ENCODE results near the gene MAPKAP1.

Gene MAPKAP1

GRCh38 chr9:125426926-125427325, 280.1 kb downstream of the MAPKAP1 start:
- TF ChIP-seq MAX (IDR thresholded peaks at IDR 0.05; ENCODE audit: low read depth, low read length): no peak
- no peak for TF ChIP-seq CTCF (IDR thresholded peaks at IDR 0.05; ENCODE audit: low read depth, low read length)
- TF ChIP-seq POLR2A (IDR thresholded peaks at IDR 0.05; ENCODE audit: extremely low read depth, insufficient read length): no peak
- no peak for TF ChIP-seq MYC (IDR thresholded peaks at IDR 0.05; ENCODE audit: low read depth, low read length)
- H3K4me3 ChIP-seq (ENCODE audit: low read depth, low read length): no peak overlapping the region
- no peak for DNase-seq (ENCODE audit: low read depth)

GRCh38 chr9:125425901-125426515, 281.0 kb downstream of the MAPKAP1 start:
- no peak for DNase-seq (ENCODE audit: low read depth)
- H3K4me3 ChIP-seq (ENCODE audit: low read depth, low read length): no peak overlapping the region
- TF ChIP-seq POLR2A (IDR thresholded peaks at IDR 0.05; ENCODE audit: extremely low read depth, insufficient read length): no peak
- TF ChIP-seq MAX (IDR thresholded peaks at IDR 0.05; ENCODE audit: low read depth, low read length): no peak
- no peak for TF ChIP-seq CTCF (IDR thresholded peaks at IDR 0.05; ENCODE audit: low read depth, low read length)
- no peak for TF ChIP-seq MYC (IDR thresholded peaks at IDR 0.05; ENCODE audit: low read depth, low read length)

- no peak for TF ChIP-seq POLR2A (IDR thresholded peaks at IDR 0.05; ENCODE audit: extremely low read depth, insufficient read length)
- no peak for TF ChIP-seq MYC (IDR thresholded peaks at IDR 0.05; ENCODE audit: low read depth, low read length)
- no peak for TF ChIP-seq MAX (IDR thresholded peaks at IDR 0.05; ENCODE audit: low read depth, low read length)
- TF ChIP-seq CTCF (IDR thresholded peaks at IDR 0.05; ENCODE audit: low read depth, low read length): no peak
- no peak overlapping the region for H3K4me3 ChIP-seq (ENCODE audit: low read depth, low read length)
- no peak for DNase-seq (ENCODE audit: low read depth)
Observed at GRCh38 chr9:125425170-125425897, 281.7 kb downstream of the MAPKAP1 start.

- no peak overlapping the region for H3K4me3 ChIP-seq (ENCODE audit: low read depth, low read length)
- no peak for DNase-seq (ENCODE audit: low read depth)
- TF ChIP-seq POLR2A (IDR thresholded peaks at IDR 0.05; ENCODE audit: extremely low read depth, insufficient read length) (no peak), MAX (IDR thresholded peaks at IDR 0.05; ENCODE audit: low read depth, low read length) (no peak), MYC (IDR thresholded peaks at IDR 0.05; ENCODE audit: low read depth, low read length) (no peak), CTCF (IDR thresholded peaks at IDR 0.05; ENCODE audit: low read depth, low read length) (no peak)
Observed at GRCh38 chr9:125423964-125424363, 283.0 kb downstream of the MAPKAP1 start.

- H3K4me3 ChIP-seq (ENCODE audit: low read depth, low read length): no peak overlapping the region
- DNase-seq (ENCODE audit: low read depth): no peak
- no peak for TF ChIP-seq MYC (IDR thresholded peaks at IDR 0.05; ENCODE audit: low read depth, low read length)
- TF ChIP-seq POLR2A (IDR thresholded peaks at IDR 0.05; ENCODE audit: extremely low read depth, insufficient read length): no peak
- TF ChIP-seq MAX (IDR thresholded peaks at IDR 0.05; ENCODE audit: low read depth, low read length): no peak
- TF ChIP-seq CTCF (IDR thresholded peaks at IDR 0.05; ENCODE audit: low read depth, low read length): no peak
Observed at GRCh38 chr9:125422853-125423252, 284.2 kb downstream of the MAPKAP1 start.

All from NB4 (cell line).